ENCODE results near the gene TMEM184B.
"Not testable (repeated sequence)": the region's sequence is repeated elsewhere in the genome, so short reads cannot be mapped to it uniquely, and the experiment has no call there.

The TMEM184B gene

DNA sequence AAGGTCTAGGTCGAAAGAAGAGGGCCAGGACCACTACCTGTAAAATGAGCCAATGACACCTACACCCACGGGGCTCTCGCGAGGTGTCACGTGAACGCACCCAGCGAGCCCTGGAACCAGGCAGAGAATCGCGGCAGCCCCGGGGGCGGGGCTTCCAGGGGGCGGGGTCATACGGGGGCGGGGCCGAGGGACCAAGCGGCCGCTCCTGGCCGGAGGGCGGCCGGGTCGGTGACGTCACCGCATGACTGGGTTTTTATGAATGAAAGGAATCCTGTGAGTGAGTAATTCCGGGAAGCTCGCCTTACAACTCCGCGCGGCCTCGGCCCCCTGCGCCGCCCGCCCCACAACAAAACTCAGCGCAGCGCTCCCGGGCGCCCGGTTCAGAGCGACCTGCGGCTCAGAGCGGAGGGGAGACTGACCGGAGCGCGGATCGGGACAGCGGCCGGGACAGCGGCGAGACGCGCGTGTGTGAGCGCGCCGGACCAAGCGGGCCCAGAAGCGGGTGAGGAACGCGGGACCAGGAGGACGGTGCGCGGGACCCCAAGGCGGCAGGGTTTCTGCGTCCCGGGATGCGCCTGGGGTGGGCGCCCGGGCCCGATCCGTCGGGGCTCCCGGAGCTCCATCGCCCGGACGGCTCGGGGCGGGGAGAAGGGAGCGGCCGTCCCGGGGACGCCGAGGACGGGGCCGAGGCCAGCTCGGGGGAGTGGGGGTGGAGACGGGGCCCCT, 70.9 kb downstream of the TMEM184B start, which contains the start of gene MAFF:
TSS of gene MAFF (plus strand) at position 284 of the 726 bp plus-strand sequence. CDS start 11,860 bp downstream, outside the sequence.
- DNase-seq = peak; percentile 86 to 91

- DNase-seq = no peak
Measured at GRCh38 chr22:38201371-38201710, 71.5 kb downstream of the TMEM184B start.

GRCh38 chr22:38199826-38200559, 72.8 kb downstream of the TMEM184B start:
- DNase-seq = no peak

- DNase-seq = no peak
Measured at GRCh38 chr22:38196791-38197419, 75.9 kb downstream of the TMEM184B start.

- no peak for DNase-seq
Measured at GRCh38 chr22:38193580-38193979, 79.2 kb downstream of the TMEM184B start.

- no peak for DNase-seq
Measured at GRCh38 chr22:38192475-38192863, 80.3 kb downstream of the TMEM184B start.

DNA sequence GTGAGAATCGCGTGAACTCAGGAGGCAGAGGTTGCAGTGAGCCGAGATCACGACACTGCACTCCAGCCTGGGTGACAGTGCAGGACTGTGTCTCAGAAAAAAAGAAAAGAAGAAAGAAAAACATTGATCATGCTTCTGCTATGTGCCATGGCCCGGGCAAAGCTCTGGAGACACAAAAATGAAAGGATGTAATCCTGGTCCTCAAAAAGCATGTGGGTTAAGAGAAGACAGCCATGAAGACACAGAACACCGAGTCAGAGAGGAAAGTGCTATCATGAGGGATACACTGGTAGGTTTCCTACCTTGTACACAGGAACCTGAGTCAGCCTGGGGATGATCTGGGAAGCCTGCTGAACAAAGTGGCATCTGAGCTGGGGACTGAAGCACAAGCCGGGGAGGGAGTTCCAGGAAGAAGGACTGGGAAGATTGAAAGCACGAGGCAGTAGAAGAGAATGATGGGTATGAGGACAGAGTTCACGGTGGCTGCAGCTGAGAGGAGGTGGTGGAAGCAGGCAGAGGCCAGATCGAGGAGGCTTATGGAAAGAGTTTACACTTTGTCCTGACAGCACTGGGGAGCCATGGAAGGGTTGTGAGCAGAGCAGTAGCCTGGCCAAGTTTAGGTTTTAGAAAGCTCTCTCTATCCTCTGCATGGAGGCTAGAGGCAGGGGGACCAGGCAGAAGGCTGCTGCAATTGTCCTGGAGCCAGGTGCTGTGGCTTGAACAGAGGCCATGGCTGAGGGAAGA, 80.9 kb downstream of the TMEM184B start:
- DNase-seq = no peak

- no peak for DNase-seq
Measured at GRCh38 chr22:38191055-38191454, 81.8 kb downstream of the TMEM184B start.

GRCh38 chr22:38190581-38190980, 82.2 kb downstream of the TMEM184B start:
- DNase-seq = no peak

GRCh38 chr22:38189104-38189503, 83.7 kb downstream of the TMEM184B start:
- DNase-seq = no peak

GRCh38 chr22:38187413-38188212, 85.2 kb downstream of the TMEM184B start:
- DNase-seq = no peak

DNA sequence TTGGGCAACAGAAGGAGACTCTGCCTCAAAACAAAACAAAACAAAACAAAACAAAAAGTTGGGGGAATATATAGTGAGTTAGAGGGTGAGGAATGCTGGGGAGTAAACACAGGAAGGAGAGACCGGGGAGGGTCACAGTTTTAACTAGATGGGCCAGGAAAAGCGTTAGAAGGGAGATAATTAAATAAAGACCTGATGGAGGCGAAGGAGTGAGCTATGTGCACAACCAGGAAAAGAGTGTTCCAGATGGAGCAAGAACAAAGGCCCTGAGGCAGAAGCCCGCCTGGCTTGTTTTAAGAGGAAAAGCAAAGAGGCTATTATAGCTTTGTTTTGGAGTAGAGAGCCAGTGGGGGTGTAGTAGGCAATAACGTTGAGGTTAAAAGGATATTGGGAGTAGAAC, 86.4 kb downstream of the TMEM184B start:
- no peak for DNase-seq

- DNase-seq = no peak
Measured at GRCh38 chr22:38184788-38185187, 88.0 kb downstream of the TMEM184B start.

- peak; percentile 98 for DNase-seq
Measured at GRCh38 chr22:38181453-38182200, 91.2 kb downstream of the TMEM184B start, which contains the start of gene PLA2G6. PLA2G6 (minus strand) TSS chr22:38181830; CDS start chr22:38169426, 12,404 bp downstream.

GRCh38 chr22:38180841-38181452, 91.9 kb downstream of the TMEM184B start:
- peak in 1 of 2 donors; percentile 5 for DNase-seq

- DNase-seq = not testable (repeated sequence)
Measured at GRCh38 chr22:38178605-38178937, 94.2 kb downstream of the TMEM184B start.

DNA sequence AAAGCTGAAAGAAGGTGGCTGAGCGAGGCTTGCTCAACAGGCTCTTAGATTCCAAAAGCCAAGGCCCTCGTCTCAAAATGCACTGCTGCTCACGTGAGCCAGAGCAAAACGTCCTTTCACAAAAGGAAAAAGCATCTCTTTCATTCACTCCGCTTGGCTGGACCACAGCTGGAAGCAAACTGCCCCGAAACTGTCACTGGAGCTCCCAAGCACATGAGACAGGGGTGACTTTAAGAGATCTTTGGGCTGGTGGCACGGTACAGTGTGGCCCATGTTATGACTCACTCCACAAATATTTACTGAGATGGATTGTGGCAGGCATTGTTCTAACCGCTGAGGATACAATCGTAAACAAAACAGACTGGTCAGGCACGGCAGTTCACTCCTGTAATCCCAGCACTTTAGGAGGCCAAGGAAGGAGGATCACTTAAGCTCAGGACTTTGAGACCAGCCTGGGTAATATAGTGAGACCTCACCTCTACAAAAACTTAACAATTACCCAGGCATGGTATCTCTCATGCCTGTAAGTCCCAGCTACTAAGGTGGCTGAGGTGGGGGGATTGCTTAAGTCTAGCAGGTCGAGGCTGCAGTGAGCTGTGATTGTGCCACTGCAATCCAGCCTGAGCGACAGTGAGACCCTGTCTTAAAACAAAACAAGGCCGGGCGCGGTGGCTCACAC, 94.7 kb downstream of the TMEM184B start:
- no peak for DNase-seq

- DNase-seq = not testable (repeated sequence)
Measured at GRCh38 chr22:38177571-38177925, 95.3 kb downstream of the TMEM184B start.

DNA sequence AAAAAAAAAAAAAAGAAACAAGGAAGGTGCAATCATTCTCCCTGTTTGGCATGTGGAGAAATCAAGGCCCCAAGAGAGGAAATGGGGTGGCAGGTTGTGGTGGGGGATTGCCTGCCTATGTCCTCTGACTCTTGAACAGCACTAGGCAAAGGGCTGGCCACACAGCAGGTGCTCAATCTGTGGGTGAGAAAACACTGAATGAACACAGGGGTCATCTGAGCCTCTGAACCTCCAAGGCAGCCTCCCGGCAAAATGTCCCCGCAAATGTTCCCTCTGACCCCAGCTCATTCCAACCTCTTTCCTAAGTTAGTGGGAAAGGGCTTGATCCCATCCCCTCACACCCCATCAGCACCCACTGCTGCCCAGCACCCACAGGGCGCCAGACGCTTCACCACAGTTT, 95.8 kb downstream of the TMEM184B start:
- DNase-seq = no peak

- peak in 1 of 2 donors; percentile 7 for DNase-seq
Measured at GRCh38 chr22:38176170-38176741, 96.6 kb downstream of the TMEM184B start.

Measured in stimulated activated CD4-positive, alpha-beta T cell treated with anti-CD3 and anti-CD28 coated beads, Interleukin-2, amount 100 ng/mL, for 48 hours (primary cell).